ENCODE results near the gene MBNL3.
"Not testable (repeated sequence)": the region's sequence is repeated elsewhere in the genome, so short reads cannot be mapped to it uniquely, and the experiment has no call there.

Gene MBNL3

GRCh38 chrX:132367984-132368383 lies 120.9 kb downstream of the MBNL3 start:
- no peak for DNase-seq

GRCh38 chrX:132367314-132367713 lies 121.5 kb downstream of the MBNL3 start:
- DNase-seq: no peak

DNA sequence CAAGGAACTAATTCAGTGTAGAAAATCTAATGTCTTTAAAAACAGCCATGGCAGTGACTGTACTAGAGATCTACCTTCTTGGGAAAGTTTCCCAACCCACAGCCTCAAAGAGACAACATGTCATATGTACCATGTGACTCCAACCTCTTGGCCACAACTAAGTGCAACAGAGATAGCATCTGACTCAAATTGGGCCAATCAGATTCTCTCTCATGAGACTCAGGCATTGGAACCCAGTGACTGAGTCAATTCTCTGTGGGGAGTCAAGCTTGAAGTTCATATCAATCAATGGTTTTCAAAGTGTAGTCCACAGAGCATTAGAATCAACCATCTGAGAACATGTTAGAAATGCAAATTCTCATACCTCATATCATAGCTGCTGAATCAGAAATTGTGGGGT lies 123.3 kb downstream of the MBNL3 start:
- DNase-seq: no peak

GRCh38 chrX:132364313-132364712 lies 124.5 kb downstream of the MBNL3 start:
- no peak for DNase-seq

GRCh38 chrX:132353430-132353829 lies 135.4 kb downstream of the MBNL3 start:
- no peak for DNase-seq

- no peak for DNase-seq
Measured at GRCh38 chrX:132336172-132336571, 152.7 kb downstream of the MBNL3 start.

- no peak for DNase-seq
Measured at GRCh38 chrX:132333351-132333750, 155.5 kb downstream of the MBNL3 start.

DNA sequence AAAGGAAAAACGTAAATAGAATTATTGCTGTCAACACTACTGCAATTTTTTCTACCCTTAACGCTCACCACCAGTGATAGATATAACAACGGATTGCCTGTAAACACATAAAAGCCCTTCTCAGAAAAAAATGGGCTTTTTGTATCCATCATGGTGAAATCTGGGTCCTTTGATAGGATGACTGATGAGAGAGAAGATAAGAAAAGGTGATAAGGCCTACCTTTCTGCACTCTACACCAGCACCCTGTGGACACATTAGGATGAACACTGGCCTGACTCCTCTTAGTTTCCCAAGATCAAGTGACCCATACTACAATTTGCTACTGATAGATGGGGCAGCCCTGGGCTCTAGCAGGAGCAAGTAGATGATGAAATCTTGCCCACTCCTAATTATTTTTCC lies 157.3 kb downstream of the MBNL3 start:
- DNase-seq: no peak

- no peak for DNase-seq
Measured at GRCh38 chrX:132331000-132331399, 157.8 kb downstream of the MBNL3 start.

DNA sequence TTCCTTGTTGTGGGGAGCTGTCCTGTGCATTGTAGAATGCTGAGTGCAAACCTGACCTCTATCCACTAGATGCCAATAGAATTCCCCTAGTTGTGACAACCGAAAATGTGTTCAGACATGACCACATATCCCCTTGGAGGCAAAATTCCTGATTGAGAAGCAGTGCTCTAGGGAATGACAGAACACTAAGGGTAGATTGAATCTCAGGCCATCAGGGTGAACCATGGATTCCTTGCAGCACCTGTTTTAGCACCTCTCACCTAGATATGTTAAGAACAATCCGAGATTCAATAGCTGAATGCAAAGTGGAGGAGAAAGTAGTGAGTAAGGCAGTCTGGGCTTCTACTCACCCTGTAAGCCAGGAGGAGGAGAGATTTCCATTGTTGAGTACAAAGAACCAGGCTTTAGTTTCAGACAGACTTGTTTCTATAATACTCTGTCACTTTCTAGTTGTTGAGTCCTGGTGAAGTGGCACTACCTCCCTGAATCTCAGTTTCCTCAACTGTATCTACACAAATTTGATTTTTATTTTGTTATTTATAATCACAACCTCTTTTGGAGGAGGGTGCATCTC lies 158.6 kb downstream of the MBNL3 start:
- no peak for DNase-seq

DNA sequence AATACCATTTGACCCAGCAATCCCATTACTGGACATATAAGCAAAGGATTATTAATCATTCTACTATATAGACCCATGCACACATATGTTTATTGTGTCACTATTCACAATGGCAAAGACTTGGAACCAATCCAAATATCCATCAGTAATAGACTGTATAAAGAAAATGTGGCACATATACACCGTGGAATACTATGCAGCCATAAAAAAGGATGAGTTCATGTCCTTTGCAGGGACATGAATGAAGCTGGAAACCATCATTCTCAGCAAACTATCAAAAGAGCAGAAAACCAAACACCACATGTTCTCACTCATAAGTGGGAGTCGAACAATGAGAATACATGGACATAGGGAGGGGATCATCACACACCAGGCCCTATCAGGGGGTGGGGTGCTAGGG lies 161.9 kb downstream of the MBNL3 start:
- not testable (repeated sequence) for DNase-seq
